HCT116 (cell line): ENCODE data around the gene EN2. TPM values are rescaled to one million over a fixed set of nuclear protein-coding genes. Genes with fewer than 3 reads are reported as not detected.

Experiments used
- ATAC-seq: fragments of 200-7000 bp; cut with Tn5 transposase; 2 replicates; pipeline ENCODE4 v1.9.1; 2020; ENCODE audit warnings: mild to moderate bottlenecking, moderate library complexity
- BruUV-seq: library from RNA; stranded (reverse); fragments of 400-500 nt; replicated peaks from 2 replicates; lab custom pipeline; 2021; lab: Mats Ljungman, UMichigan
- CTCF ChIA-PET: fragments of 300-600 bp; sonication (Branson Sonifier 250); formaldehyde crosslinking; loops from one replicate; lab custom pipeline; 2021; ENCODE audit warnings: antibody characterized with exemption; lab: Charles Lee
- POLR2A ChIA-PET: fragments of 300-600, 350-600 bp; sonication (Branson Sonifier 250); formaldehyde crosslinking; loops from one replicate; lab custom pipeline; 2021; ENCODE audit warnings: antibody characterized with exemption; lab: Charles Lee
- RAD21 ChIA-PET, 2 experiments: fragments of 300-600 bp; sonication (Branson Sonifier 250); formaldehyde crosslinking; loops; one replicate each; lab custom pipeline; 2023; ENCODE audit warnings: low total read pairs in 2 of 2; ENCODE audit not compliant: uncharacterized antibody in 2 of 2, unreplicated experiment in 2 of 2, low non-redundant PET in 1 of 2; lab: Charles Lee
- DNase-seq: peaks from one replicate; pipeline ENCODE4 v3.0.0-alpha.2; 2010; ENCODE audit warnings: low read depth, low spot score
- H2AFZ ChIP-seq: fragments of 200-600 bp; shearing (Covaris generic), sonication (generic); 2 replicates; pipeline ENCODE4 v1.6.1; 2017; ENCODE audit warnings: low read depth, mixed run types, mixed read lengths, antibody characterized with exemption, low read length; ENCODE audit not compliant: poor library complexity, severe bottlenecking
- H3K27ac ChIP-seq: 2 replicates; pipeline ENCODE4 v1.5.1; 2012; ENCODE audit warnings: low read depth, low read length
- H3K27me3 ChIP-seq: fragments of 200-600 bp; sonication (generic); 2 replicates; pipeline ENCODE4 v1.6.1; 2016; ENCODE audit warnings: mixed run types, low read length, mixed read lengths; ENCODE audit not compliant: insufficient read depth
- H3K36me3 ChIP-seq, 2 experiments: fragments of 200-500 bp in 1 of 2; fragments of 200-600 bp in 1 of 2; sonication (Bioruptor generic) in 1 of 2; sonication (generic) in 1 of 2; 2 replicates each; pipeline versions ENCODE4 v1.5.1 to v1.6.1; 2014 to 2016; ENCODE audit warnings: low read length in 2 of 2, inconsistent platforms in 1 of 2, mixed read lengths in 1 of 2, mixed run types in 1 of 2; ENCODE audit not compliant: insufficient read depth in 2 of 2, control insufficient read depth in 1 of 2
- H3K4me1 ChIP-seq, 2 experiments: fragments of 200-600 bp in 1 of 2; sonication (generic) in 1 of 2; 2 replicates each; pipeline versions ENCODE4 v1.5.1 to v1.6.1; 2012 to 2017; ENCODE audit warnings: low read length in 2 of 2, inconsistent platforms in 1 of 2, mild to moderate bottlenecking in 1 of 2, mixed read lengths in 1 of 2, mixed run types in 1 of 2, moderate library complexity in 1 of 2; ENCODE audit not compliant: insufficient read depth in 2 of 2, control insufficient read depth in 1 of 2
- H3K4me2 ChIP-seq: fragments of 200-600 bp; sonication (generic); 2 replicates; pipeline ENCODE4 v1.6.1; 2017; ENCODE audit warnings: mixed run types, low read length, mixed read lengths
- H3K4me3 ChIP-seq, 2 experiments: fragments of 200-600 bp in 1 of 2; sonication (generic) in 1 of 2; replicated peaks in 1 of 2; 2 replicates each; pipeline ENCODE4 v1.5.1; 2011 to 2016; ENCODE audit warnings: low read length in 2 of 2, control low read depth in 1 of 2, low read depth in 1 of 2, mild to moderate bottlenecking in 1 of 2, mixed read lengths in 1 of 2, mixed run types in 1 of 2
- H3K79me2 ChIP-seq: fragments of 200-600 bp; sonication (generic); 2 replicates; pipeline ENCODE4 v1.6.1; 2017; ENCODE audit warnings: mild to moderate bottlenecking, mixed run types, low read length, moderate library complexity, mixed read lengths; ENCODE audit not compliant: insufficient read depth
- H3K9ac ChIP-seq: fragments of 200-600 bp; sonication (generic); 2 replicates; pipeline ENCODE4 v1.6.1; 2016; ENCODE audit warnings: low read length, mixed read lengths
- H3K9me2 ChIP-seq: fragments of 200-600 bp; sonication (generic), shearing (Covaris generic); 2 replicates; pipeline ENCODE4 v1.6.1; 2017; ENCODE audit warnings: mixed run types, mild to moderate bottlenecking, moderate library complexity; ENCODE audit not compliant: insufficient read depth
- H3K9me3 ChIP-seq, 2 experiments: fragments of 200-500 bp in 1 of 2; fragments of 200-600 bp in 1 of 2; sonication (Bioruptor generic) in 1 of 2; sonication (generic) in 1 of 2; 2 replicates each; pipeline ENCODE4 v1.6.1; 2014 to 2017; ENCODE audit warnings: low read length in 2 of 2, mixed read lengths in 2 of 2, inconsistent platforms in 1 of 2, low read depth in 1 of 2, mild to moderate bottlenecking in 1 of 2, mixed run types in 1 of 2, moderate library complexity in 1 of 2; ENCODE audit not compliant: control insufficient read depth in 1 of 2, insufficient read depth in 1 of 2
- H4K20me1 ChIP-seq: fragments of 200-600 bp; sonication (generic), shearing (Covaris generic); 2 replicates; pipeline ENCODE4 v1.6.1; 2017; ENCODE audit warnings: mixed run types, mild to moderate bottlenecking, moderate library complexity; ENCODE audit not compliant: insufficient read depth
- EGR1 ChIP-seq: IDR thresholded peaks from 2 replicates; pipeline ENCODE4 v1.6.1; 2012; ENCODE audit warnings: low read depth
- ELF1 ChIP-seq: IDR thresholded peaks from 2 replicates; pipeline ENCODE4 v1.6.1; 2012; ENCODE audit warnings: low read depth, borderline replicate concordance
- EZH2phosphoT487 ChIP-seq: fragments of 200-600 bp; IDR thresholded peaks from 2 replicates; pipeline ENCODE4 v1.6.1; 2018; ENCODE audit warnings: antibody characterized with exemption, borderline replicate concordance
- FOSL1 ChIP-seq: IDR thresholded peaks from 2 replicates; pipeline ENCODE4 v1.6.1; 2012; ENCODE audit warnings: low read depth
- POLR2AphosphoS5 ChIP-seq: IDR thresholded peaks from 2 replicates; pipeline ENCODE4 v1.6.1; 2011; ENCODE audit warnings: mild to moderate bottlenecking, low read depth, low read length, moderate library complexity
- RAD21 ChIP-seq: IDR thresholded peaks from 2 replicates; pipeline ENCODE4 v1.6.1; 2012; ENCODE audit warnings: low read depth, mild to moderate bottlenecking
- SRF ChIP-seq: IDR thresholded peaks from 2 replicates; pipeline ENCODE4 v1.6.1; 2012; ENCODE audit warnings: low read depth
- TCF7L2 ChIP-seq: IDR thresholded peaks from 2 replicates; pipeline ENCODE4 v1.7.0; 2011; ENCODE audit warnings: borderline replicate concordance, inconsistent platforms; ENCODE audit not compliant: insufficient read depth, insufficient read length; ENCODE audit errors: extremely low read depth
- ZFX ChIP-seq: fragments of 450-650 bp; IDR thresholded peaks from 2 replicates; pipeline ENCODE4 v1.6.1; 2017
- intact Hi-C: fragments of 100-400 bp; cut with micrococcal nuclease; formaldehyde crosslinking; loops from 2 replicates; pipeline ENCODE4 v1.10.0; 2022
- total RNA-seq: library from RNA; stranded (reverse); gene quantifications from one replicate; pipeline ENCODE4 v1.2.1, GENCODE V29; 2021; ENCODE audit not compliant: unreplicated experiment
- TF ChIP-seq, protein P1 (sequence below): IDR thresholded peaks from 2 replicates; pipeline ENCODE4 v1.6.1; 2012; ENCODE audit warnings: low read depth
- TF ChIP-seq, protein P2 (sequence below), 3 experiments: fragments of 200-600 bp in 1 of 3; sonication (generic) in 1 of 3; IDR thresholded peaks in 2 of 3; conservative IDR thresholded peaks in 1 of 3; 2 replicates each; pipeline ENCODE4 v1.5.1; 2012 to 2017; ENCODE audit warnings: low read depth in 2 of 3, low read length in 2 of 3, antibody characterized with exemption in 1 of 3, borderline replicate concordance in 1 of 3, control low read depth in 1 of 3, mild to moderate bottlenecking in 1 of 3, mixed read lengths in 1 of 3, mixed run types in 1 of 3, moderate library complexity in 1 of 3; ENCODE audit not compliant: insufficient read depth in 1 of 3
- TF ChIP-seq, protein P3 (sequence below): IDR thresholded peaks from 2 replicates; pipeline ENCODE4 v1.6.1; 2012
- TF ChIP-seq, protein P4 (sequence below): IDR thresholded peaks from 2 replicates; pipeline ENCODE4 v1.6.1; 2011; ENCODE audit warnings: mild to moderate bottlenecking, low read length, moderate library complexity; ENCODE audit not compliant: insufficient replicate concordance; ENCODE audit errors: extremely low read depth

The EN2 gene
- total RNA-seq, 1 experiment from 2014 or later, result 0.32 TPM

DNA sequence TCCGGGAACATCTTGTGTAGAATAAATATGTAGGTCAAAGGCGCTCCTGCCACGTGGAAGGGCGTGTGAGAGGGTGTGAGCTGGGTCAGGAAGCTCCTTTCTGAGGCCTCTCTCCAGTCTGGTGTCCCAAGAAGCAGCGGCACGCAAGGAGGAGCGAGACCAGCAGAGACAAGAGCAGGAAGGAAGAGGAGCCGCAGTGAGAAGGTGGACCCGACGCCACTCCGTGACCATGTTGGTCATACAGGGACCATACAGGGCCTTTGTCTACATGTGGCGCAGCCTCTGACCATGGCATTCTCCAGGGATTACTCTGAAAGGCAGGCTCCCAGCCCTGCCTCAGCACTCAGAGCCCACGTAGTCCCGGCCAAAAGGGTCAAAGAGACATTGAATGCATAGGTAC is 26.2 kb upstream of the EN2 start (continued):
- TF ChIP-seq, protein P1, sequence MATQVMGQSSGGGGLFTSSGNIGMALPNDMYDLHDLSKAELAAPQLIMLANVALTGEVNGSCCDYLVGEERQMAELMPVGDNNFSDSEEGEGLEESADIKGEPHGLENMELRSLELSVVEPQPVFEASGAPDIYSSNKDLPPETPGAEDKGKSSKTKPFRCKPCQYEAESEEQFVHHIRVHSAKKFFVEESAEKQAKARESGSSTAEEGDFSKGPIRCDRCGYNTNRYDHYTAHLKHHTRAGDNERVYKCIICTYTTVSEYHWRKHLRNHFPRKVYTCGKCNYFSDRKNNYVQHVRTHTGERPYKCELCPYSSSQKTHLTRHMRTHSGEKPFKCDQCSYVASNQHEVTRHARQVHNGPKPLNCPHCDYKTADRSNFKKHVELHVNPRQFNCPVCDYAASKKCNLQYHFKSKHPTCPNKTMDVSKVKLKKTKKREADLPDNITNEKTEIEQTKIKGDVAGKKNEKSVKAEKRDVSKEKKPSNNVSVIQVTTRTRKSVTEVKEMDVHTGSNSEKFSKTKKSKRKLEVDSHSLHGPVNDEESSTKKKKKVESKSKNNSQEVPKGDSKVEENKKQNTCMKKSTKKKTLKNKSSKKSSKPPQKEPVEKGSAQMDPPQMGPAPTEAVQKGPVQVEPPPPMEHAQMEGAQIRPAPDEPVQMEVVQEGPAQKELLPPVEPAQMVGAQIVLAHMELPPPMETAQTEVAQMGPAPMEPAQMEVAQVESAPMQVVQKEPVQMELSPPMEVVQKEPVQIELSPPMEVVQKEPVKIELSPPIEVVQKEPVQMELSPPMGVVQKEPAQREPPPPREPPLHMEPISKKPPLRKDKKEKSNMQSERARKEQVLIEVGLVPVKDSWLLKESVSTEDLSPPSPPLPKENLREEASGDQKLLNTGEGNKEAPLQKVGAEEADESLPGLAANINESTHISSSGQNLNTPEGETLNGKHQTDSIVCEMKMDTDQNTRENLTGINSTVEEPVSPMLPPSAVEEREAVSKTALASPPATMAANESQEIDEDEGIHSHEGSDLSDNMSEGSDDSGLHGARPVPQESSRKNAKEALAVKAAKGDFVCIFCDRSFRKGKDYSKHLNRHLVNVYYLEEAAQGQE, result no peak

GRCh38 chr7:155435110-155435509 is 22.8 kb upstream of the EN2 start:
- Histone ChIP-seq H2AFZ (no peak overlapping the region), H3K4me2 (no peak overlapping the region), H3K36me3 (no peaks in the 10 kb centered on the region), H3K9me3 (no peaks in the 10 kb centered on the region), H3K9me2 (no peaks in the 10 kb centered on the region), H4K20me1 (no peaks in the 10 kb centered on the region), H3K9ac (no peak overlapping the region), H3K27ac (no peak overlapping the region), H3K4me3 (no peak overlapping the region), H3K4me1 (no peaks in the 10 kb centered on the region), H3K79me2 (no peaks in the 10 kb centered on the region), H3K27me3 (peaks cover 34% of the 10 kb centered on the region; the same call in 1 of the 2 replicates)
- RAD21 ChIA-PET, result no interaction called here
- no TSS peak for BruUV-seq
- DNase-seq, result no peak
- intact Hi-C loops, result no loop called here
- CTCF ChIA-PET, result no interaction called here
- no peak for ATAC-seq
- POLR2A ChIA-PET, result no interaction called here
- TF ChIP-seq FOSL1, result no peak
- no peak for TF ChIP-seq SRF
- TF ChIP-seq, protein P1, result no peak
- TF ChIP-seq, protein P2, sequence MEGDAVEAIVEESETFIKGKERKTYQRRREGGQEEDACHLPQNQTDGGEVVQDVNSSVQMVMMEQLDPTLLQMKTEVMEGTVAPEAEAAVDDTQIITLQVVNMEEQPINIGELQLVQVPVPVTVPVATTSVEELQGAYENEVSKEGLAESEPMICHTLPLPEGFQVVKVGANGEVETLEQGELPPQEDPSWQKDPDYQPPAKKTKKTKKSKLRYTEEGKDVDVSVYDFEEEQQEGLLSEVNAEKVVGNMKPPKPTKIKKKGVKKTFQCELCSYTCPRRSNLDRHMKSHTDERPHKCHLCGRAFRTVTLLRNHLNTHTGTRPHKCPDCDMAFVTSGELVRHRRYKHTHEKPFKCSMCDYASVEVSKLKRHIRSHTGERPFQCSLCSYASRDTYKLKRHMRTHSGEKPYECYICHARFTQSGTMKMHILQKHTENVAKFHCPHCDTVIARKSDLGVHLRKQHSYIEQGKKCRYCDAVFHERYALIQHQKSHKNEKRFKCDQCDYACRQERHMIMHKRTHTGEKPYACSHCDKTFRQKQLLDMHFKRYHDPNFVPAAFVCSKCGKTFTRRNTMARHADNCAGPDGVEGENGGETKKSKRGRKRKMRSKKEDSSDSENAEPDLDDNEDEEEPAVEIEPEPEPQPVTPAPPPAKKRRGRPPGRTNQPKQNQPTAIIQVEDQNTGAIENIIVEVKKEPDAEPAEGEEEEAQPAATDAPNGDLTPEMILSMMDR (IDR thresholded peaks at IDR 0.05 in 2 of 3, conservative IDR thresholded peaks at IDR 0.05 in 1 of 3; ENCODE audit: borderline replicate concordance in 1 of 3, insufficient read depth in 1 of 3, low read depth in 2 of 3, low read length in 2 of 3), result no peak
- TF ChIP-seq TCF7L2, result no peak
- no peak for TF ChIP-seq EZH2phosphoT487
- TF ChIP-seq, protein P3, sequence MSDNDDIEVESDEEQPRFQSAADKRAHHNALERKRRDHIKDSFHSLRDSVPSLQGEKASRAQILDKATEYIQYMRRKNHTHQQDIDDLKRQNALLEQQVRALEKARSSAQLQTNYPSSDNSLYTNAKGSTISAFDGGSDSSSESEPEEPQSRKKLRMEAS, result no peak
- no peak for TF ChIP-seq RAD21
- no peak for TF ChIP-seq ELF1
- no peak for TF ChIP-seq EGR1
- TF ChIP-seq, protein P4, sequence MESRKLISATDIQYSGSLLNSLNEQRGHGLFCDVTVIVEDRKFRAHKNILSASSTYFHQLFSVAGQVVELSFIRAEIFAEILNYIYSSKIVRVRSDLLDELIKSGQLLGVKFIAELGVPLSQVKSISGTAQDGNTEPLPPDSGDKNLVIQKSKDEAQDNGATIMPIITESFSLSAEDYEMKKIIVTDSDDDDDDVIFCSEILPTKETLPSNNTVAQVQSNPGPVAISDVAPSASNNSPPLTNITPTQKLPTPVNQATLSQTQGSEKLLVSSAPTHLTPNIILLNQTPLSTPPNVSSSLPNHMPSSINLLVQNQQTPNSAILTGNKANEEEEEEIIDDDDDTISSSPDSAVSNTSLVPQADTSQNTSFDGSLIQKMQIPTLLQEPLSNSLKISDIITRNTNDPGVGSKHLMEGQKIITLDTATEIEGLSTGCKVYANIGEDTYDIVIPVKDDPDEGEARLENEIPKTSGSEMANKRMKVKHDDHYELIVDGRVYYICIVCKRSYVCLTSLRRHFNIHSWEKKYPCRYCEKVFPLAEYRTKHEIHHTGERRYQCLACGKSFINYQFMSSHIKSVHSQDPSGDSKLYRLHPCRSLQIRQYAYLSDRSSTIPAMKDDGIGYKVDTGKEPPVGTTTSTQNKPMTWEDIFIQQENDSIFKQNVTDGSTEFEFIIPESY, result no peak
- TF ChIP-seq POLR2AphosphoS5, result no peak
- no peak for TF ChIP-seq ZFX
